Measurements from ENCODE around the gene SPEG. TPM values are rescaled to one million over a fixed set of nuclear protein-coding genes. Genes with fewer than 3 reads are reported as not detected.

The SPEG gene
- total RNA-seq, 1 donor from 2014 or later = 145 TPM

DNA sequence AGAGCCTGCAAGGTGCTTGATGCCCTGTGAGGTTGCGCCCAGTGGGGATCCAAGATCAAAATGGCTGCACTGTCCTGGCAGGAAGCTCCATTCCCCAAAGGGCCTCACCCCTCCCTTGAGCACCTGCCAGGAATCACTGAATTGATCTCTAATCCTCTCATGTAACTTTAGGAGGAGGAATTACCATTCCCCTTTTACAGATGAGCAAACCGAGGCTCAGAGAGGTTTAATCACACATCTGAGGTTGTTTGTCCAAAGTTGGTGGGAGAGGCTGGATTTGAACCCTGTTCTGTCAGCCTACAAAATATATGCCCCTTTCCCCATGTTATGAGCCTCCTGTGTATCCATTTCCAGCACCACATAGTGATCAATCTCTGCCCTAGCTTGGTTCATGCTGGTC lies 90.2 kb downstream of the SPEG start:
- H3K4me1 ChIP-seq = peaks cover 50% of the 10 kb centered on the region
- H3K27me3 ChIP-seq (ENCODE audit: low read depth) = peaks cover 99% of the 10 kb centered on the region
- intact Hi-C loops (cut with micrococcal nuclease) = loop anchor here (10.0 kb wide), 1 partner anchor 70 kb away; no protein-coding TSS in a partner anchor
- no peaks in the 10 kb centered on the region for H3K36me3 ChIP-seq
- no peak overlapping the region for H3K4me3 ChIP-seq
- DNase-seq = no peak
- no peak overlapping the region for H3K27ac ChIP-seq (replicated peaks)
- TF ChIP-seq, protein P1, sequence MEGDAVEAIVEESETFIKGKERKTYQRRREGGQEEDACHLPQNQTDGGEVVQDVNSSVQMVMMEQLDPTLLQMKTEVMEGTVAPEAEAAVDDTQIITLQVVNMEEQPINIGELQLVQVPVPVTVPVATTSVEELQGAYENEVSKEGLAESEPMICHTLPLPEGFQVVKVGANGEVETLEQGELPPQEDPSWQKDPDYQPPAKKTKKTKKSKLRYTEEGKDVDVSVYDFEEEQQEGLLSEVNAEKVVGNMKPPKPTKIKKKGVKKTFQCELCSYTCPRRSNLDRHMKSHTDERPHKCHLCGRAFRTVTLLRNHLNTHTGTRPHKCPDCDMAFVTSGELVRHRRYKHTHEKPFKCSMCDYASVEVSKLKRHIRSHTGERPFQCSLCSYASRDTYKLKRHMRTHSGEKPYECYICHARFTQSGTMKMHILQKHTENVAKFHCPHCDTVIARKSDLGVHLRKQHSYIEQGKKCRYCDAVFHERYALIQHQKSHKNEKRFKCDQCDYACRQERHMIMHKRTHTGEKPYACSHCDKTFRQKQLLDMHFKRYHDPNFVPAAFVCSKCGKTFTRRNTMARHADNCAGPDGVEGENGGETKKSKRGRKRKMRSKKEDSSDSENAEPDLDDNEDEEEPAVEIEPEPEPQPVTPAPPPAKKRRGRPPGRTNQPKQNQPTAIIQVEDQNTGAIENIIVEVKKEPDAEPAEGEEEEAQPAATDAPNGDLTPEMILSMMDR (IDR thresholded peaks at IDR 0.05; ENCODE audit: borderline replicate concordance) = no peak
- no peaks in the 10 kb centered on the region for H3K9me3 ChIP-seq (replicated peaks)

DNA sequence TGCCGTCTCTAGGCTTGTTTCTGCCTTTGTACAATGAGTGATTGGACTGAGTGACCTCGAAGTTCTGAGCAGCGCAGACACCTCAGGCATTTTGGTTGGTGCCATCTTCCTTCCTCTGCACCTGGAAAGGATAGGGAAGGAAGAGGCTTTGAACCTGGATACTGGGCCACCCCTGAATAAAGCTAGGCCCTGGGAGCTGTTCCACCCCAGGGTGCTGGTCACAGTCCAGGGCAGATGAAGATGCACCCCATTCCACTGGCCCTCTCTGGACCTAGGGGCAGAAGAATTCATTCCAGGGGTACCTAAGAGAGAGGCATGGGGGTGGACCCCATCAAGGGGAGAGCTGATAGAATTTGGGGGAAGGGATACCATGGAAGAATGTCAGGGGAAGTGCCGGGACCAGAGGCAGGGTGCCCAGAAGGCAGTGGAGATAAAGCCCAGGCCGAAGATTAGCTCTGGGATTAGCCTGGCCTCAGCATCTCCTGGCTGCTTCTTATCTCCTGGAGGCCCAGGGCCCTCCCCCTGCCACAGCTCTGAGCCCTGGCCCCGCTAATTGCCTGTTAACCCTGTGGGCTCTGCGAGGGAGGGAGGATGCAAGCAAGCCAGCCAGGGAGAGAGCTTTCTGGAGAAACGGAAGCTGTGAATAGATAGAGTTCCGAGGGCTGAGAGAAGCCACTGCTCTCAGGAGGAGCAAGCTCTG lies 91.0 kb downstream of the SPEG start:
- Histone ChIP-seq H3K4me3 (no peak overlapping the region), H3K27ac (replicated peaks) (no peak overlapping the region), H3K27me3 (ENCODE audit: low read depth) (peaks cover 98% of the 10 kb centered on the region), H3K9me3 (replicated peaks) (no peaks in the 10 kb centered on the region), H3K36me3 (no peaks in the 10 kb centered on the region), H3K4me1 (peaks cover 53% of the 10 kb centered on the region)
- intact Hi-C loops (cut with micrococcal nuclease) = loop anchor here (10.0 kb wide), 1 partner anchor 71 kb away; no protein-coding TSS in a partner anchor
- TF ChIP-seq, protein P1 (IDR thresholded peaks at IDR 0.05; ENCODE audit: borderline replicate concordance) = no peak
- no peak for DNase-seq

GRCh38 chr2:219526320-219527075 lies 91.9 kb downstream of the SPEG start:
- TF ChIP-seq, protein P1 (IDR thresholded peaks at IDR 0.05; ENCODE audit: borderline replicate concordance) = no peak
- intact Hi-C loops (cut with micrococcal nuclease) = loop anchor here (10.0 kb wide), 1 partner anchor 72 kb away; no protein-coding TSS in a partner anchor
- no peaks in the 10 kb centered on the region for H3K9me3 ChIP-seq (replicated peaks)
- peaks cover 45% of the 10 kb centered on the region for H3K4me1 ChIP-seq
- DNase-seq = no peak
- no peak overlapping the region for H3K4me3 ChIP-seq
- H3K27me3 ChIP-seq (ENCODE audit: low read depth) = peaks cover 98% of the 10 kb centered on the region
- H3K36me3 ChIP-seq = no peaks in the 10 kb centered on the region
- no peak overlapping the region for H3K27ac ChIP-seq (replicated peaks)

GRCh38 chr2:219527076-219527394 lies 92.4 kb downstream of the SPEG start:
- Histone ChIP-seq H3K27ac (replicated peaks) (no peak overlapping the region), H3K4me1 (peaks cover 41% of the 10 kb centered on the region), H3K4me3 (no peak overlapping the region), H3K36me3 (no peaks in the 10 kb centered on the region), H3K9me3 (replicated peaks) (no peaks in the 10 kb centered on the region), H3K27me3 (ENCODE audit: low read depth) (peaks cover 98% of the 10 kb centered on the region)
- TF ChIP-seq, protein P1 (IDR thresholded peaks at IDR 0.05; ENCODE audit: borderline replicate concordance) = no peak
- intact Hi-C loops (cut with micrococcal nuclease) = loop anchor here (10.0 kb wide), 1 partner anchor 72 kb away; no protein-coding TSS in a partner anchor
- DNase-seq = no peak

GRCh38 chr2:219527472-219527871 lies 92.8 kb downstream of the SPEG start:
- DNase-seq = no peak
- H3K27ac ChIP-seq (replicated peaks) = no peak overlapping the region
- no peaks in the 10 kb centered on the region for H3K9me3 ChIP-seq (replicated peaks)
- H3K4me1 ChIP-seq = peaks cover 36% of the 10 kb centered on the region
- H3K36me3 ChIP-seq = no peaks in the 10 kb centered on the region
- TF ChIP-seq, protein P1 (IDR thresholded peaks at IDR 0.05; ENCODE audit: borderline replicate concordance) = no peak
- H3K27me3 ChIP-seq (ENCODE audit: low read depth) = peaks cover 98% of the 10 kb centered on the region
- H3K4me3 ChIP-seq = no peak overlapping the region
- intact Hi-C loops (cut with micrococcal nuclease) = loop anchor here (10.0 kb wide), 1 partner anchor 73 kb away; no protein-coding TSS in a partner anchor
